K562 treated with DMSO at 1 percent for 24 hours (cell line): ENCODE measurements around the gene RIPPLY2. TPM values are rescaled to one million over a fixed set of nuclear protein-coding genes. Genes with fewer than 3 reads are reported as not detected.

Experiments used
- total RNA-seq: library from RNA; unstranded; fragments of 300-600 nt; gene quantifications from 2 replicates; pipeline ENCODE4 v1.2.3, GENCODE V29; 2022; ENCODE audit warnings: low read depth; ENCODE audit not compliant: insufficient read depth

The RIPPLY2 gene
- not detected in 2 replicates for total RNA-seq

GRCh38 chr6:83853178-83854000 lies at the start of gene RIPPLY2:
Gene RIPPLY2, plus strand, starts transcription at chr6:83853360. Its CDS starts 57 bp downstream, at chr6:83853417.

GRCh38 chr6:83859410-83860358 lies 6.5 kb downstream of the RIPPLY2 start, which contains the start of gene CYB5R4:
Gene CYB5R4, plus strand, starts transcription at chr6:83859689. Its CDS starts 94 bp downstream, at chr6:83859783.

Other genes with a start within 250 kb of the RIPPLY2 start
- not detected in 2 replicates for gene SNAP91, start 144.3 kb upstream of the RIPPLY2 start, total RNA-seq
- 4.8 and 7.9 TPM in 2 replicates for gene CYB5R4, start 6.3 kb downstream of the RIPPLY2 start, total RNA-seq
- gene MRAP2, start 180.4 kb downstream of the RIPPLY2 start, total RNA-seq: 7.7 and 7.8 TPM in 2 replicates